Osteocyte (in vitro differentiated cells): ENCODE measurements around the gene APOA1. TPM values are rescaled to one million over a fixed set of nuclear protein-coding genes. Genes with fewer than 3 reads are reported as not detected.

Experiments used
- DNase-seq: peaks from one replicate; pipeline ENCODE4 v3.0.0; 2021; ENCODE audit warnings: mixed read lengths; ENCODE audit not compliant: unreplicated experiment; ENCODE audit errors: extremely low spot score
- H3K27ac Mint-ChIP-seq: one replicate; pipeline ENCODE4 v1.8.0; 2021; ENCODE audit warnings: mild to moderate bottlenecking, mixed read lengths; ENCODE audit not compliant: unreplicated experiment
- H3K27me3 Mint-ChIP-seq: one replicate; pipeline ENCODE4 v1.8.0; 2021; ENCODE audit warnings: mixed read lengths; ENCODE audit not compliant: unreplicated experiment
- H3K36me3 Mint-ChIP-seq: one replicate; pipeline ENCODE4 v1.8.0; 2021; ENCODE audit warnings: mixed read lengths; ENCODE audit not compliant: unreplicated experiment
- H3K4me1 Mint-ChIP-seq: one replicate; pipeline ENCODE4 v1.8.0; 2021; ENCODE audit warnings: mixed read lengths; ENCODE audit not compliant: unreplicated experiment
- H3K4me3 Mint-ChIP-seq: one replicate; pipeline ENCODE4 v1.8.0; 2021; ENCODE audit warnings: mild to moderate bottlenecking, moderate library complexity, mixed read lengths; ENCODE audit not compliant: unreplicated experiment
- H3K9me3 Mint-ChIP-seq: one replicate; pipeline ENCODE4 v1.8.0; 2021; ENCODE audit warnings: mixed read lengths; ENCODE audit not compliant: unreplicated experiment
- CTCF ChIP-seq: fragments of 200-600 bp; sonication (generic); IDR thresholded peaks from 2 replicates; pipeline ENCODE4 v1.5.0; 2021; ENCODE audit warnings: antibody characterized with exemption, mild to moderate bottlenecking, moderate library complexity
- long read RNA-seq: library from polyadenylated mRNA; unstranded; transcript quantifications from one replicate; pipeline ENCODE4 v2.0.0, GENCODE V29; 2021
- total RNA-seq: library from RNA; stranded (reverse); gene quantifications from 2 replicates; pipeline ENCODE4 v1.2.1, GENCODE V29; 2021

APOA1 gene
- not detected in 2 replicates for total RNA-seq
- long read RNA-seq, result 0 reads

GRCh38 chr11:116837231-116838091 is at the start of gene APOA1:
Gene APOA1 (minus strand): TSS chr11:116837622. CDS start chr11:116837387, 235 bp downstream.
- H3K27me3 Mint-ChIP-seq, result no peaks in the 10 kb centered on the region
- H3K36me3 Mint-ChIP-seq, result no peaks in the 10 kb centered on the region
- no peak within 1 kb of the TSS for H3K27ac Mint-ChIP-seq
- no peak for DNase-seq
- H3K4me1 Mint-ChIP-seq, result peaks cover 2% of the 10 kb centered on the region
- H3K4me3 Mint-ChIP-seq, result no peak within 1 kb of the TSS
- no peak for TF ChIP-seq CTCF
- no peaks in the 10 kb centered on the region for H3K9me3 Mint-ChIP-seq

- Mint-ChIP-seq H3K9me3 (no peaks in the 10 kb centered on the region), H3K27ac (no peak overlapping the region), H3K36me3 (no peaks in the 10 kb centered on the region), H3K4me3 (no peak overlapping the region), H3K4me1 (peaks cover 12% of the 10 kb centered on the region), H3K27me3 (no peaks in the 10 kb centered on the region)
- DNase-seq, result no peak
- TF ChIP-seq CTCF, result no peak
Measured at GRCh38 chr11:116885951-116886655, 48.7 kb upstream of the APOA1 start.

GRCh38 chr11:116882386-116882785 is 45.0 kb upstream of the APOA1 start:
- H3K4me1 Mint-ChIP-seq, result peaks cover 5% of the 10 kb centered on the region
- no peak overlapping the region for H3K27ac Mint-ChIP-seq
- no peaks in the 10 kb centered on the region for H3K9me3 Mint-ChIP-seq
- no peaks in the 10 kb centered on the region for H3K27me3 Mint-ChIP-seq
- H3K4me3 Mint-ChIP-seq, result no peak overlapping the region
- no peaks in the 10 kb centered on the region for H3K36me3 Mint-ChIP-seq
- DNase-seq, result no peak
- no peak for TF ChIP-seq CTCF

GRCh38 chr11:116881143-116881542 is 43.7 kb upstream of the APOA1 start:
- H3K36me3 Mint-ChIP-seq, result no peaks in the 10 kb centered on the region
- no peak for TF ChIP-seq CTCF
- no peak for DNase-seq
- no peaks in the 10 kb centered on the region for H3K27me3 Mint-ChIP-seq
- H3K4me1 Mint-ChIP-seq, result peaks cover 4% of the 10 kb centered on the region
- H3K4me3 Mint-ChIP-seq, result no peak overlapping the region
- H3K9me3 Mint-ChIP-seq, result no peaks in the 10 kb centered on the region
- no peak overlapping the region for H3K27ac Mint-ChIP-seq
